Calu3 (cell line): ENCODE results near the gene DTNB. TPM values are rescaled to one million over a fixed set of nuclear protein-coding genes. Genes with fewer than 3 reads are reported as not detected.
"Not testable (repeated sequence)": the region's sequence is repeated elsewhere in the genome, so short reads cannot be mapped to it uniquely, and the experiment has no call there.

Experiments used
- BruUV-seq: library from RNA; stranded (reverse); fragments of 400-500 nt; replicated peaks from 2 replicates; lab custom pipeline; 2021; lab: Mats Ljungman, UMichigan
- CTCF ChIA-PET: fragments of 300-600 bp; sonication (Branson Sonifier 250); formaldehyde crosslinking; loops from one replicate; lab custom pipeline; 2022; ENCODE audit warnings: antibody characterized with exemption; lab: Charles Lee
- DNase-seq: peaks from one replicate; pipeline ENCODE4 v3.0.0; 2022
- H3K27ac Mint-ChIP-seq: one replicate; pipeline ENCODE4 v1.8.0; 2022; ENCODE audit warnings: mixed read lengths; ENCODE audit not compliant: unreplicated experiment
- H3K27me3 Mint-ChIP-seq: one replicate; pipeline ENCODE4 v1.8.0; 2022; ENCODE audit warnings: mixed read lengths; ENCODE audit not compliant: unreplicated experiment
- H3K36me3 Mint-ChIP-seq: one replicate; pipeline ENCODE4 v1.8.0; 2022; ENCODE audit warnings: mild to moderate bottlenecking, moderate library complexity, mixed read lengths; ENCODE audit not compliant: insufficient read depth, unreplicated experiment
- H3K4me1 Mint-ChIP-seq: one replicate; pipeline ENCODE4 v1.8.0; 2022; ENCODE audit warnings: mild to moderate bottlenecking, low read depth, mixed read lengths; ENCODE audit not compliant: unreplicated experiment
- H3K4me3 Mint-ChIP-seq: one replicate; pipeline ENCODE4 v1.8.0; 2022; ENCODE audit warnings: mild to moderate bottlenecking, low read depth, moderate library complexity, mixed read lengths; ENCODE audit not compliant: unreplicated experiment
- H3K9me3 Mint-ChIP-seq: one replicate; pipeline ENCODE4 v1.8.0; 2022; ENCODE audit warnings: low read depth, mixed read lengths; ENCODE audit not compliant: unreplicated experiment
- intact Hi-C: fragments of 100-400 bp; cut with micrococcal nuclease; formaldehyde crosslinking; loops from one replicate; pipeline ENCODE4 v1.10.0; 2022; ENCODE audit not compliant: unreplicated experiment
- total RNA-seq: library from RNA; stranded (reverse); gene quantifications from 2 replicates; pipeline ENCODE4 v1.2.3, GENCODE V29; 2022
- TF ChIP-seq, protein P1 (sequence below): fragments of 200-600 bp; IDR thresholded peaks from one replicate; pipeline ENCODE4 v1.8.0; 2022; ENCODE audit warnings: antibody characterized with exemption; ENCODE audit not compliant: unreplicated experiment

The DTNB gene
- total RNA-seq, 1 experiment from 2014 or later: 27.3 TPM

DNA sequence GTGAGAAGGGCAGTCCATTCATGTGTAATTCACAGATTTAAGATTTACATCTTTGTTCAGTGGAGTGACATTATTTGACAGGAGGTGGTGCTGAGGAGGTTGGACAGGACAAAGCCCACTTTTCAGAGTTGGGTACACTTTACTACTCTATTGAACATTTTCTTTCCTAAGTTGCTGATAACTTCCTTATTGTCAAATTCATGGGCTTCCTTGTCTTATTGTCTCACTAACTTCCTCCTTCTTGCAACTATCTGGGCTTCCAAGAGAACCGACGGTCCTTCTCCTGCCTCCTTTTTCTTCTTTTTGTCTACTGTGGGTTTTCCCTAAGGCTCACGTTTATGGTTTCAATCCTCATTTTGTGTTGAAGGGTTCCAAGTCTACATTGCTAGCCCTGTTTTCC, 263.9 kb downstream of the DTNB start:
- H3K36me3 Mint-ChIP-seq: no peaks in the 10 kb centered on the region
- intact Hi-C loops: no loop called here
- no peak for DNase-seq
- TF ChIP-seq, protein P1, sequence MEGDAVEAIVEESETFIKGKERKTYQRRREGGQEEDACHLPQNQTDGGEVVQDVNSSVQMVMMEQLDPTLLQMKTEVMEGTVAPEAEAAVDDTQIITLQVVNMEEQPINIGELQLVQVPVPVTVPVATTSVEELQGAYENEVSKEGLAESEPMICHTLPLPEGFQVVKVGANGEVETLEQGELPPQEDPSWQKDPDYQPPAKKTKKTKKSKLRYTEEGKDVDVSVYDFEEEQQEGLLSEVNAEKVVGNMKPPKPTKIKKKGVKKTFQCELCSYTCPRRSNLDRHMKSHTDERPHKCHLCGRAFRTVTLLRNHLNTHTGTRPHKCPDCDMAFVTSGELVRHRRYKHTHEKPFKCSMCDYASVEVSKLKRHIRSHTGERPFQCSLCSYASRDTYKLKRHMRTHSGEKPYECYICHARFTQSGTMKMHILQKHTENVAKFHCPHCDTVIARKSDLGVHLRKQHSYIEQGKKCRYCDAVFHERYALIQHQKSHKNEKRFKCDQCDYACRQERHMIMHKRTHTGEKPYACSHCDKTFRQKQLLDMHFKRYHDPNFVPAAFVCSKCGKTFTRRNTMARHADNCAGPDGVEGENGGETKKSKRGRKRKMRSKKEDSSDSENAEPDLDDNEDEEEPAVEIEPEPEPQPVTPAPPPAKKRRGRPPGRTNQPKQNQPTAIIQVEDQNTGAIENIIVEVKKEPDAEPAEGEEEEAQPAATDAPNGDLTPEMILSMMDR: no peak
- no peak overlapping the region for H3K27ac Mint-ChIP-seq
- no peaks in the 10 kb centered on the region for H3K27me3 Mint-ChIP-seq
- H3K4me1 Mint-ChIP-seq: no peaks in the 10 kb centered on the region
- CTCF ChIA-PET: no interaction called here
- no peaks in the 10 kb centered on the region for H3K9me3 Mint-ChIP-seq
- no TSS peak for BruUV-seq
- H3K4me3 Mint-ChIP-seq: no peak overlapping the region

DNA sequence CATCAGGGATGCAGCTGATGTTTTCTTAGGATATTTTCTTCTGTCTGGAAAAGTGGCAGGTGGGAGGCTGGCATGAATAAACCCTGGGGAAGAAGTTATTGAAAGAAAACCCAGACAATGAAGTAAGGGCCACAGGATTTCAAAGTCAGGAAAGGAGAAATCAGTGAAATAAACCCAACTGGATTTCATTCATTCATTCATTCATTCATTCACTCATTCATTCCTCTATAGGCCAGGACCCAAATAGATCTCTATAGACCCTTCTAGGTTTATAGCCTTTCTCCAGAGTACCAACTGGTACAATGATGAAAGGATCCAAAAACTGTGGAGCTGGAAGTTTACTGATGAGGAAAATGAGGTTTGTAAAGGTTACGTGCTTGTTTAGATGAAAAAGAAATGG, 264.3 kb downstream of the DTNB start:
- Mint-ChIP-seq H3K4me3 (no peak overlapping the region), H3K36me3 (no peaks in the 10 kb centered on the region), H3K9me3 (no peaks in the 10 kb centered on the region), H3K27me3 (no peaks in the 10 kb centered on the region), H3K4me1 (no peaks in the 10 kb centered on the region), H3K27ac (no peak overlapping the region)
- CTCF ChIA-PET: interaction anchor here (0.6 kb wide), 1 partner anchor 71 kb away, joined by 3 read pairs; no protein-coding TSS in a partner anchor
- TF ChIP-seq, protein P1: no peak
- intact Hi-C loops: no loop called here
- BruUV-seq: no TSS peak
- DNase-seq: no peak

DNA sequence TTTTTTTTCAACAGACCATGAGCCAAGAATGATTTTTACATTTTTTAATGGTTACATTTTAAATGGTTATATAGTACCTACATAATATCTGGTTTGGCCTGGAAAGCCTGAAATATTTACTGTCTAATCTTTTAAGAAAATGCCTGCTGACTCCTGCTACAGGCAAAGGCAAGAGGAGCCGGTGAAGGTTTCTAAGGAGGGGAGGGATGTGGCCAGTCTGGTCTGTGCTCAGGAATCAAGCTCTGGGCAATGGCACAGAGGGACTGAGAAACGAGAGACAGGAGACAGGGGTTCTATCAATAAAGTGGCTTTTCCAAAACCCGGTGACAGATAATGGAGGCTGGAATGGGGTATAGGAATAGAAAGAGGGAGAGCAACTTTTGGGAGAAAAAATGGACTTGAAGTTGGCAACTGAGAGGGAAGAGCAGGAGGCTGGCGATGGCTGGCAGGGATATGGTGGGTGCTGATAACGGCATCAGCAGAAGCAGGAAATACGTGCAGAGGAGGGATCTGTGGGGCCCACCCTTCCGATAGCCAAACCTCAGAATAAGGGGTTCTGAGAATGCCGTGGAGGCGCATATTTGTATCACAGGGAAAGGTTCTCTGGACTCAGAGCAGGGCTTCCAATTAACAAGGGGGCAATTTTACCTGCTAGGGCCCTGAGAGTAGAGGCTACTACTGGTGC, 267.6 kb downstream of the DTNB start:
- intact Hi-C loops: no loop called here
- no TSS peak for BruUV-seq
- H3K4me3 Mint-ChIP-seq: no peak overlapping the region

DNA sequence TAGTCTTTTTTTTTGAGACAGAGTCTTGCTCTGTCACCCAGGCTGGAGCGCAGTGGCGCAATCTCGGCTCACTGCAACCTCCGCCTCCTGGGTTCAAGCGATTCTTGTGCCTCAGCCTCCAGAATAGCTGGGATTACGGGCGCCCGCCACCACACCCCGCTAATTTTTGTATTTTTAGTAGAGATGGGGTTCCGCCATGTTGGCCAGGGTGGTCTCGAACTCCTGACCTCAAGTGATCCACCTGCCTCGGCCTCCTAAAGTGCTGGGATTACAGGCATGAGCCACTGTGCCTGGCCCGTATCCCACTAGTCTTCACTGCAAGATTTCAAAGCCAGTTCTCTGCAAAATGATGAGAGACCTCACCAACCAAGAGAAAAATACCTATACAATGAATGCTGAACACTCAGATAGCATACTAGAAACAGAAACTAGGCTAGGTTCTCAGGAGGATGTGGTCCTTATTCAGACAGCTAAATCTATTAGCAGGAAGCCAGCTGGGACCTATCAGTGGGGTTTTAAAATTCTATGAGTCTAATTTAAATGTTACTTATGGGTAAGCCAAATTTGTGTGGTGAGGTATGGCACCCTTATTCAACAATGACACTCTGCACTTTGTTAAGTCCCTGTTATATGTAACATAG, 270.1 kb downstream of the DTNB start:
- H3K4me3 Mint-ChIP-seq, H3K27me3 Mint-ChIP-seq, H3K36me3 Mint-ChIP-seq, H3K9me3 Mint-ChIP-seq, DNase-seq, H3K27ac Mint-ChIP-seq, H3K4me1 Mint-ChIP-seq, BruUV-seq, intact Hi-C loops: not testable (repeated sequence)
- CTCF ChIA-PET: interaction anchor here (0.5 kb wide), 1 partner anchor 947 kb away, joined by 3 read pairs; no protein-coding TSS in a partner anchor

More for the DNA sequence above, 267.6 kb downstream of the DTNB start:
- Mint-ChIP-seq H3K27ac (no peak overlapping the region), H3K4me1 (no peaks in the 10 kb centered on the region), H3K27me3 (no peaks in the 10 kb centered on the region), H3K36me3 (no peaks in the 10 kb centered on the region), H3K9me3 (no peaks in the 10 kb centered on the region)
- CTCF ChIA-PET: no interaction called here
- DNase-seq: no peak
- TF ChIP-seq, protein P1: no peak
